GM12878 (cell line): ENCODE measurements around the gene ZNF43. TPM values are rescaled to one million over a fixed set of nuclear protein-coding genes. Genes with fewer than 3 reads are reported as not detected.
"Not testable (repeated sequence)": the region's sequence is repeated elsewhere in the genome, so short reads cannot be mapped to it uniquely, and the experiment has no call there.

Experiments used
- ATAC-seq: fragments of 200-7000 bp; cut with Tn5 transposase; 3 replicates; pipeline ENCODE4 v1.9.1; 2020; ENCODE audit warnings: mild to moderate bottlenecking, moderate library complexity
- BruUV-seq: library from RNA; stranded (reverse); fragments of 400-500 nt; replicated peaks from 2 replicates; lab custom pipeline; 2021; lab: Mats Ljungman, UMichigan
- CTCF ChIA-PET: fragments of 300-600 bp; sonication (Branson Sonifier 250); formaldehyde crosslinking; extraction: SDS; loops from one replicate; lab custom pipeline; 2021; ENCODE audit warnings: inconsistent platforms; lab: Yijun Ruan, JAX
- POLR2A ChIA-PET: fragments of 350-600 bp; formaldehyde crosslinking; extraction: SDS; loops from one replicate; lab custom pipeline; 2021; ENCODE audit warnings: inconsistent platforms; lab: Charles Lee
- RAD21 ChIA-PET: fragments of 300-600 bp; sonication (Branson Sonifier 250); formaldehyde crosslinking; loops from one replicate; lab custom pipeline; 2023; ENCODE audit warnings: antibody characterized with exemption; ENCODE audit not compliant: unreplicated experiment; lab: Charles Lee
- SMC1A ChIA-PET: fragments of 300-600 bp; sonication (Branson Sonifier 250); formaldehyde crosslinking; loops from one replicate; lab custom pipeline; 2023; ENCODE audit not compliant: unreplicated experiment, uncharacterized antibody; lab: Charles Lee
- DNase-seq: peaks from one replicate; pipeline ENCODE4 v3.0.0-alpha.2; 2011; ENCODE audit warnings: low read depth, low spot score
- FAIRE-seq: peaks from 3 replicates; lab custom pipeline; 2011; peaks lifted over from hg19 to GRCh38; lab: Jason Lieb, UNC
- H2AFZ ChIP-seq: 2 replicates; pipeline ENCODE4 v1.6.0; 2011; ENCODE audit warnings: low read depth, low read length, control low read depth; ENCODE audit not compliant: control insufficient read depth
- H3K27ac ChIP-seq: 2 replicates; pipeline ENCODE4 v1.5.1; 2011; ENCODE audit warnings: control low read depth; ENCODE audit not compliant: control insufficient read depth, insufficient read depth
- H3K27me3 ChIP-seq, 2 experiments: replicated peaks in 1 of 2; 2 replicates each; pipeline versions ENCODE4 v1.6.0 to v1.6.1; 2011; ENCODE audit warnings: low read length in 1 of 2; ENCODE audit not compliant: control insufficient read depth in 2 of 2, insufficient read depth in 2 of 2
- H3K36me3 ChIP-seq, 2 experiments: 2 replicates each; pipeline ENCODE4 v1.5.1; 2011; ENCODE audit warnings: low read length in 1 of 2; ENCODE audit not compliant: control insufficient read depth in 2 of 2, insufficient read depth in 2 of 2
- H3K4me1 ChIP-seq: 2 replicates; pipeline ENCODE4 v1.6.1; 2011; ENCODE audit warnings: mild to moderate bottlenecking, low read length, moderate library complexity, mixed read lengths; ENCODE audit not compliant: control insufficient read depth, insufficient read depth
- H3K4me2 ChIP-seq: 2 replicates; pipeline ENCODE4 v1.6.0; 2011; ENCODE audit warnings: control low read depth; ENCODE audit not compliant: control insufficient read depth, insufficient read depth
- H3K4me3 ChIP-seq: fragments of 200-600 bp; sonication (generic); 2 replicates; pipeline ENCODE4 v1.5.1; 2016
- H3K79me2 ChIP-seq: 2 replicates; pipeline ENCODE4 v1.6.0; 2011; ENCODE audit warnings: low read length; ENCODE audit not compliant: control insufficient read depth, insufficient read depth
- H3K9ac ChIP-seq: 2 replicates; pipeline ENCODE4 v1.8.0; 2011; ENCODE audit warnings: low read length, control low read depth, mixed read lengths; ENCODE audit not compliant: control insufficient read depth, insufficient read depth
- H3K9me3 ChIP-seq: replicated peaks from 3 replicates; pipeline ENCODE4 v1.5.1; 2011; ENCODE audit warnings: mild to moderate bottlenecking, low read length; ENCODE audit not compliant: control insufficient read depth, insufficient read depth
- H4K20me1 ChIP-seq: 2 replicates; pipeline ENCODE4 v1.6.0; 2011; ENCODE audit not compliant: control insufficient read depth, insufficient read depth
- BRCA1 ChIP-seq: IDR thresholded peaks from 2 replicates; pipeline ENCODE4 v1.6.1; 2011; ENCODE audit warnings: low read depth, low read length, improper control_type of control experiment
- RFX5 ChIP-seq: IDR thresholded peaks from 2 replicates; pipeline ENCODE4 v1.6.1; 2011; ENCODE audit warnings: low read depth, low read length, improper control_type of control experiment
- WGBS: methylation state at CpG from one replicate; pipeline ENCODE4 v1.1.6; 2016; ENCODE audit warnings: low lambda C conversion rate; ENCODE audit not compliant: insufficient replicate concordance, insufficient coverage; ENCODE audit errors: missing lambda C conversion rate; 5-methylcytosine and 5-hydroxymethylcytosine counted together
- in situ Hi-C: fragments of 300-500 bp; cut with MboI; formaldehyde crosslinking; loops from 9 replicates; pipeline ENCODE4 v1.14.3; 2018; ENCODE audit warnings: mixed read lengths
- intact Hi-C: fragments of 100-400 bp; cut with micrococcal nuclease; formaldehyde crosslinking; loops from one replicate; pipeline ENCODE4 v1.14.2; 2022; ENCODE audit not compliant: unreplicated experiment
- polyA plus RNA-seq, 11 experiments: library from polyadenylated mRNA; depleted of rRNA in 4 of 11; unstranded in 6 of 11; stranded (reverse) in 5 of 11; fragments of >200 nt; fragmentation: Nextera tagmentation in 4 of 11; fragmentation: Illumina TruSeq in 1 of 11; extraction: Ambion mirVana in 4 of 11; extraction: Trizol in 1 of 11; gene quantifications; 1 replicate in 1 of 11; 2 replicates in 10 of 11; pipeline versions ENCODE4 v1.2.1 to v1.2.3, GENCODE V29; 2011 to 2016; ENCODE audit warnings: inconsistent platforms in 2 of 11, missing spikeins in 2 of 11, low read depth in 1 of 11
- total RNA-seq, 4 experiments: library from RNA; depleted of rRNA in 3 of 4; stranded (reverse); fragments of >200 nt in 3 of 4; fragmentation: Illumina TruSeq in 1 of 4; extraction: Trizol in 1 of 4; gene quantifications; 2 replicates each; pipeline versions ENCODE4 v1.2.1 to v1.2.3, GENCODE V29; 2013 to 2021

The ZNF43 gene
- total and polyA plus RNA-seq, 10 of the 15 experiments (the other 5 are each of a cell fraction or from before 2014, with no cell fraction given), result 0.07 to 1.0 (median 0.38) TPM

DNA sequence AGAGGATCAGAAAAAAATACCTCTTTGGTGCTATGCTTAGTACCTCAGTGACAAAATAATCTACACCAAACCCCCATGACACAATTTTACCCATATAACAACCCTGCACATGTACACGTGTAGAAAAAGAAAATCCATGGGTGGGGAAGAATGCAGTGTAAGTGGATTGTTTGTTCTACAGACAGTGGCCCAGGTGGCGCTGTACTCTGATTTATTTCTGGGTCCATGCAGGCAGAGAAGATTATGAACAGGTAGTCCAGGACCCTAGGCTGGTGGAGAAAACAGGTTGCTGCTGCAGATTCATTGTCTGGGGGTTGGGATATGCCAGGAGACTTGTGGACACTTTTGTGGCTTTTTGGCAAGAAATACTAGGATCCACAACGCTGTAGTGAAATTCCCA, 77.7 kb downstream of the ZNF43 start:
- FAIRE-seq, result no peak
- no peak for DNase-seq
- ATAC-seq, result no peak
- intact Hi-C loops, result no loop called here
- H3K79me2 ChIP-seq, result no peaks in the 10 kb centered on the region
- no TSS peak for BruUV-seq
- in situ Hi-C loops, result no loop called here
- SMC1A ChIA-PET, result no interaction called here
- TF ChIP-seq BRCA1 (no peak), RFX5 (no peak)
- no peaks in the 10 kb centered on the region for H4K20me1 ChIP-seq
- H3K36me3 ChIP-seq, result peaks cover 1 to 6% of the 10 kb centered on the region in 2 experiments; a peak in 3 of 4 replicates
- no peak overlapping the region for H3K4me2 ChIP-seq
- POLR2A ChIA-PET, result no interaction called here
- H3K4me3 ChIP-seq, result no peak overlapping the region
- H3K9me3 ChIP-seq, result peaks cover 17% of the 10 kb centered on the region; the same call in 2 of the 3 replicates
- no peak overlapping the region for H3K27ac ChIP-seq
- CTCF ChIA-PET, result no interaction called here
- H3K4me1 ChIP-seq, result no peaks in the 10 kb centered on the region
- RAD21 ChIA-PET, result no interaction called here
- H3K27me3 ChIP-seq, result no peaks in the 10 kb centered on the region
- no peak overlapping the region for H3K9ac ChIP-seq
- H2AFZ ChIP-seq, result no peak overlapping the region
- WGBS, result 85% methylated on average over 3 of the region's 3 CpGs

DNA sequence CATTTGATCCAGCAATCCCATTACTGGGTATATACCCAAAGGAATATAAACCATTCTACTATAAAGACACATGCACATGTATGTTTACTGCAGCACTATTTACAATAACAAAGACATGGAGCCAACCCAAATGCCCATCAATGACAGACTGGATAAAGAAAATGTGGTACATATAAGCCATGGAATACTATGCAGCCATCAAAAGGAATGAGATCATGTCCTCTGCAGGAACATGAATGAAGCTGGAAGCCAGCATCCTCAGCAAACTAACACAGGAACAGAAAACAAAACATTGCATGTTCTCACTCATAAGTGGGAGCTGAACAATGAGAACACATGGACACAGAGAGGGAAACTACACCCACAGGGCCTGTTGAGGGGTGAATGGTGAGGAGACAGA, 80.4 kb downstream of the ZNF43 start:
- POLR2A ChIA-PET, result interaction anchor here (0.6 kb wide), 1 partner anchor 1922 kb away, joined by 6 read pairs; no protein-coding TSS in a partner anchor
- RAD21 ChIA-PET, ATAC-seq, H3K36me3 ChIP-seq, H2AFZ ChIP-seq, H4K20me1 ChIP-seq, in situ Hi-C loops, H3K4me3 ChIP-seq, H3K79me2 ChIP-seq, H3K27me3 ChIP-seq, intact Hi-C loops, H3K27ac ChIP-seq, H3K4me1 ChIP-seq, H3K9ac ChIP-seq, FAIRE-seq, CTCF ChIA-PET, H3K4me2 ChIP-seq, DNase-seq, BruUV-seq: not testable (repeated sequence)
- SMC1A ChIA-PET, result interaction anchor here (0.6 to 1.3 kb wide), 2 partner anchors 12 to 53 kb away, joined by 3 to 4 read pairs; partner anchors contain the start of gene ZNF100
- peaks cover 10% of the 10 kb centered on the region; the same call in 2 of the 3 replicates for H3K9me3 ChIP-seq

Other genes with a start within 250 kb of the ZNF43 start
- 8.9 and 11.8 TPM in 2 replicates for gene ZNF100, start 68.6 kb downstream of the ZNF43 start, total RNA-seq (2014; rRNA removed)
- gene ZNF100, start 68.6 kb downstream of the ZNF43 start, total RNA-seq (2014; rRNA removed; fragmentation: Illumina TruSeq; extraction: Trizol), result 15.9 and 18.2 TPM in 2 replicates
- 14.6 and 15.4 TPM in 2 replicates for gene ZNF100, start 68.6 kb downstream of the ZNF43 start, total RNA-seq (2021)
- 14.1 and 22.8 TPM in 2 replicates for gene ZNF100, start 68.6 kb downstream of the ZNF43 start, polyA plus RNA-seq (2011; rRNA removed)
- gene ZNF100, start 68.6 kb downstream of the ZNF43 start, polyA plus RNA-seq (2014; fragmentation: Illumina TruSeq; extraction: Trizol), result 14.7 and 20.7 TPM in 2 replicates
- gene ZNF100, start 68.6 kb downstream of the ZNF43 start, polyA plus RNA-seq (2014; fragmentation: Nextera tagmentation; extraction: Ambion mirVana), result 1 to 10 TPM; 3.0 to 3.4 TPM
- gene ZNF100, start 68.6 kb downstream of the ZNF43 start, polyA plus RNA-seq (2014; rRNA removed), result 5.7 and 7.0 TPM in 2 replicates
- 1 to 10 TPM; 9.0 to 9.9 TPM for gene ZNF100, start 68.6 kb downstream of the ZNF43 start, polyA plus RNA-seq (2016; fragmentation: Nextera tagmentation; extraction: Ambion mirVana)
- not detected in 2 replicates for gene ZNF208, start 174.8 kb upstream of the ZNF43 start, total RNA-seq (2014; rRNA removed)
- gene ZNF208, start 174.8 kb upstream of the ZNF43 start, total RNA-seq (2014; rRNA removed; fragmentation: Illumina TruSeq; extraction: Trizol), result not detected in 2 replicates
- not detected in 2 replicates for gene ZNF208, start 174.8 kb upstream of the ZNF43 start, total RNA-seq (2021)
- gene ZNF208, start 174.8 kb upstream of the ZNF43 start, polyA plus RNA-seq (2011; rRNA removed), result 0.10 TPM in 1 of 2 replicates, not detected in the other
- gene ZNF208, start 174.8 kb upstream of the ZNF43 start, polyA plus RNA-seq (2014; fragmentation: Illumina TruSeq; extraction: Trizol), result not detected in 2 replicates
- gene ZNF208, start 174.8 kb upstream of the ZNF43 start, polyA plus RNA-seq (2014; fragmentation: Nextera tagmentation; extraction: Ambion mirVana), result not detected
- gene ZNF208, start 174.8 kb upstream of the ZNF43 start, polyA plus RNA-seq (2014; rRNA removed), result 0.27 TPM in 1 of 2 replicates, not detected in the other
- not detected for gene ZNF208, start 174.8 kb upstream of the ZNF43 start, polyA plus RNA-seq (2016; fragmentation: Nextera tagmentation; extraction: Ambion mirVana)
- not detected in 2 replicates for gene ZNF257, start 216.3 kb upstream of the ZNF43 start, total RNA-seq (2014; rRNA removed)
- gene ZNF257, start 216.3 kb upstream of the ZNF43 start, total RNA-seq (2014; rRNA removed; fragmentation: Illumina TruSeq; extraction: Trizol), result not detected in 2 replicates
- gene ZNF257, start 216.3 kb upstream of the ZNF43 start, total RNA-seq (2021), result not detected in 2 replicates
- 0.01 and 0.16 TPM in 2 replicates for gene ZNF257, start 216.3 kb upstream of the ZNF43 start, polyA plus RNA-seq (2011; rRNA removed)
- gene ZNF257, start 216.3 kb upstream of the ZNF43 start, polyA plus RNA-seq (2014; fragmentation: Illumina TruSeq; extraction: Trizol), result not detected in 2 replicates
- gene ZNF257, start 216.3 kb upstream of the ZNF43 start, polyA plus RNA-seq (2014; fragmentation: Nextera tagmentation; extraction: Ambion mirVana), result not detected
- not detected in 2 replicates for gene ZNF257, start 216.3 kb upstream of the ZNF43 start, polyA plus RNA-seq (2014; rRNA removed)
- not detected for gene ZNF257, start 216.3 kb upstream of the ZNF43 start, polyA plus RNA-seq (2016; fragmentation: Nextera tagmentation; extraction: Ambion mirVana)